ENCODE data around the gene SZT2.

DNA sequence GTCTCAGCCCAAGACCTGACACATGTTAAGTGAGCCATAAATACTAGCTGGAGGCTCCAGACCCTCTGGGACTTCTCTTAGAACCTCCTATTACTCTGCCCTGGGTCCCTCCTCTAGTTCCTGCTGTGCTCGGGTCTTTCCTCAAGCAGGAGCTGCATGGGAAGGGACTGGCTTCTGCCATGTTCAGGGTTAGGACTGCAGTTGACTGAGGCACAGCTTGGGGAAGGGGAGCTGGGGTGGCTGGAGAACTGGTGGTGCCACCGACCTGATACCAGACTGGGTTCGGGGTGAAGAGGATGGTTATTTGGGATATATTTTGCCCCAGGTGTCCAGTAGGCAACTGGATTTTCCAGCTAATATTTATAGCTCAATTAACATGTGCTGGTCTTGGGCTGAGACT lies 48.3 kb downstream of the SZT2 start:
- TF ChIP-seq REST (IDR thresholded peaks at IDR 0.05; ENCODE audit: insufficient read depth in 1 of 2, low read depth in 2 of 2, low read length in 2 of 2) (no peak), SIN3A (IDR thresholded peaks at IDR 0.05; ENCODE audit: borderline replicate concordance, insufficient read depth, low read length) (no peak), POLR2AphosphoS5 (IDR thresholded peaks at IDR 0.05; ENCODE audit: low read depth, low read length) (no peak), TAF1 (IDR thresholded peaks at IDR 0.05; ENCODE audit: borderline replicate concordance, insufficient read depth, low read length) (no peak), FOXP2 (optimal IDR thresholded peaks at IDR 0.05; ENCODE audit: borderline replicate concordance, extremely low read depth, extremely low read length, insufficient read depth) (no peak)
